ENCODE data around the gene RUNDC3A. TPM values are rescaled to one million over a fixed set of nuclear protein-coding genes. Genes with fewer than 3 reads are reported as not detected.

Gene RUNDC3A
- total and polyA plus RNA-seq, 2 of the 13 experiments (the other 11 are each of a cell fraction or from before 2014, with no cell fraction given) = 0.25 TPM; not detected in 1

- TF ChIP-seq EHMT2 (IDR thresholded peaks at IDR 0.05; ENCODE audit: borderline replicate concordance, low read depth, low read length) (no peak), ZNF225 (CRISPR knock-in tag; IDR thresholded peaks at IDR 0.05) (no peak), TCF12 (IDR thresholded peaks at IDR 0.05) (no peak), TCF12 (CRISPR knock-in tag; IDR thresholded peaks at IDR 0.05) (no peak), ZNF709 (CRISPR knock-in tag; IDR thresholded peaks at IDR 0.05) (no peak), HNF4A (CRISPR knock-in tag; IDR thresholded peaks at IDR 0.05) (no peak), ZNF235 (CRISPR knock-in tag; IDR thresholded peaks at IDR 0.05; ENCODE audit: borderline replicate concordance) (no peak), CBX5 (CRISPR knock-in tag; IDR thresholded peaks at IDR 0.05; ENCODE audit: borderline replicate concordance) (peak; percentile 64; the same call in 1 of the 2 replicates), ZSCAN25 (CRISPR knock-in tag; IDR thresholded peaks at IDR 0.05) (peak; percentile 64; the same call in 1 of the 2 replicates), SKI (IDR thresholded peaks at IDR 0.05; ENCODE audit: partially characterized antibody) (peak; percentile 76), FOXA1 (IDR thresholded peaks at IDR 0.05) (no peak), FOXA1 (CRISPR knock-in tag; IDR thresholded peaks at IDR 0.05) (no peak), TRIM24 (CRISPR knock-in tag; IDR thresholded peaks at IDR 0.05) (no peak), AGO2 (optimal IDR thresholded peaks at IDR 0.05; ENCODE audit: low read depth, low read length) (no peak), ARNTL (CRISPR knock-in tag; IDR thresholded peaks at IDR 0.05) (peak; percentile 99), KLF13 (CRISPR knock-in tag; IDR thresholded peaks at IDR 0.05) (no peak), PLRG1 (conservative IDR thresholded peaks at IDR 0.05) (no peak), ZNF576 (CRISPR knock-in tag; IDR thresholded peaks at IDR 0.05) (no peak), ZBTB42 (CRISPR knock-in tag; IDR thresholded peaks at IDR 0.05) (no peak), ZNF292 (CRISPR knock-in tag; IDR thresholded peaks at IDR 0.05; ENCODE audit: borderline replicate concordance, low read depth) (no peak), ZNF34 (CRISPR knock-in tag; IDR thresholded peaks at IDR 0.05; ENCODE audit: borderline replicate concordance) (no peak), ZNF567 (CRISPR knock-in tag; IDR thresholded peaks at IDR 0.05; ENCODE audit: borderline replicate concordance) (no peak), ELF3 (CRISPR knock-in tag; IDR thresholded peaks at IDR 0.05) (0 out of 2 replicates have a peak, but pooled peaks have one; percentile 30), BCLAF1 (IDR thresholded peaks at IDR 0.05) (no peak), ZNF101 (CRISPR knock-in tag; IDR thresholded peaks at IDR 0.05; ENCODE audit: borderline replicate concordance, low read depth) (no peak), KAT8 (CRISPR knock-in tag; IDR thresholded peaks at IDR 0.05) (peak; percentile 78), PAF1 (CRISPR knock-in tag; IDR thresholded peaks at IDR 0.05) (no peak)
- TF ChIP-seq, protein P1, sequence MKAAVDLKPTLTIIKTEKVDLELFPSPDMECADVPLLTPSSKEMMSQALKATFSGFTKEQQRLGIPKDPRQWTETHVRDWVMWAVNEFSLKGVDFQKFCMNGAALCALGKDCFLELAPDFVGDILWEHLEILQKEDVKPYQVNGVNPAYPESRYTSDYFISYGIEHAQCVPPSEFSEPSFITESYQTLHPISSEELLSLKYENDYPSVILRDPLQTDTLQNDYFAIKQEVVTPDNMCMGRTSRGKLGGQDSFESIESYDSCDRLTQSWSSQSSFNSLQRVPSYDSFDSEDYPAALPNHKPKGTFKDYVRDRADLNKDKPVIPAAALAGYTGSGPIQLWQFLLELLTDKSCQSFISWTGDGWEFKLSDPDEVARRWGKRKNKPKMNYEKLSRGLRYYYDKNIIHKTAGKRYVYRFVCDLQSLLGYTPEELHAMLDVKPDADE (CRISPR knock-in tag; IDR thresholded peaks at IDR 0.05) = no peak
- TF ChIP-seq, protein P2, sequence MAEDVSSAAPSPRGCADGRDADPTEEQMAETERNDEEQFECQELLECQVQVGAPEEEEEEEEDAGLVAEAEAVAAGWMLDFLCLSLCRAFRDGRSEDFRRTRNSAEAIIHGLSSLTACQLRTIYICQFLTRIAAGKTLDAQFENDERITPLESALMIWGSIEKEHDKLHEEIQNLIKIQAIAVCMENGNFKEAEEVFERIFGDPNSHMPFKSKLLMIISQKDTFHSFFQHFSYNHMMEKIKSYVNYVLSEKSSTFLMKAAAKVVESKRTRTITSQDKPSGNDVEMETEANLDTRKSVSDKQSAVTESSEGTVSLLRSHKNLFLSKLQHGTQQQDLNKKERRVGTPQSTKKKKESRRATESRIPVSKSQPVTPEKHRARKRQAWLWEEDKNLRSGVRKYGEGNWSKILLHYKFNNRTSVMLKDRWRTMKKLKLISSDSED (CRISPR knock-in tag; IDR thresholded peaks at IDR 0.05) = no peak
These were observed 18.6 kb downstream of the RUNDC3A start (continued) for GRCh38 chr17:44326861-44327444.
